Right renal pelvis (tissue), 4 donors: ENCODE data around the gene TRAP1. TPM values are rescaled to one million over a fixed set of nuclear protein-coding genes. Genes with fewer than 3 reads are reported as not detected.
A peak's percentile ranks its signal among the peaks of the same experiment; 100 is the strongest.
"Not testable (repeated sequence)": the region's sequence is repeated elsewhere in the genome, so short reads cannot be mapped to it uniquely, and the experiment has no call there.

Source experiments
- DNase-seq, 4 donors: peaks; one replicate each; pipeline ENCODE4 v3.0.0-alpha.2; 2013; ENCODE audit warnings: low read depth in 4 of 4, low spot score in 3 of 4, missing footprints in 1 of 4
- polyA plus RNA-seq, 4 donors: library from polyadenylated mRNA; unstranded; fragments of 120-200 nt; gene quantifications; one replicate each; pipeline ENCODE4 v1.2.1, GENCODE V29; 2013; ENCODE audit not compliant: insufficient read length in 4 of 4

TRAP1 gene
- polyA plus RNA-seq, 4 donors, result 92.8 to 114 (median 101) TPM

DNA sequence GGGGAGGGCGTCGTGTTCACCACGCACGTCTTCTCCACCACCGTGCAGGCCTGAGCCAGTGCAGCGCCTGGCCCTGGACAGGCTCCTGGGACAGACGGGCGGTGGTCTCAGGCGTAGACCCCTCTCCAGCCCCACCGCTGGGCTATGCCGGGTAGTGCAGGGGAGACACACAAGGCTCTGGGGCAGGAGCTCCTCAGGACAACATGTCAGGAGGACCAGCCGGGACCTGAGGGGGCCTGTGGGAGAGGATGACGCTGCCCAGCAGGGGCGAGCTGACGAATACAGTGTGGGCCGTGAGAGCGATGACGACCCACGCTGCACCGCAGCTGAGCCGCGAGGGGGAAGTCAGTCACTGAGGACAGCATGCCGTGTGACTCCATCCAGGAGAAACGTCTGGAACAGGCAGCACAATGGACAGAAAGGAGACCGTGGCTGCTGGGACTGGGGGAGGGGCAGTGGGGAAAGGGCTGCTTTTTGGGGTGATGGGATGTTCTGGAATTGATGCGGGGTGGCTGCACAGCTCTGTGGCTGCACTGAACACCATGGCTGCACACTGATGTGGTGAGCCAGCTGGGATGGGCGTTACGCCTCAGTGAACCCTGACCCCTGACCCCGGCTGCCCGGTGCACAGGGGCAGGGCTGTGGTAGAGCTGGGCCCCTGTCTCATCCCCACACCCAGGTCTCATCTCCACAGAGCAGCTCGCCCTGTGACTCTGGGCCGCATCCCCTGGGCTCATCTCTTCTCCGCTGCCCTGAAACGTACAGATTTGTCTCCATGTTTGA lies 42.6 kb downstream of the TRAP1 start:
- DNase-seq, result no peak

DNA sequence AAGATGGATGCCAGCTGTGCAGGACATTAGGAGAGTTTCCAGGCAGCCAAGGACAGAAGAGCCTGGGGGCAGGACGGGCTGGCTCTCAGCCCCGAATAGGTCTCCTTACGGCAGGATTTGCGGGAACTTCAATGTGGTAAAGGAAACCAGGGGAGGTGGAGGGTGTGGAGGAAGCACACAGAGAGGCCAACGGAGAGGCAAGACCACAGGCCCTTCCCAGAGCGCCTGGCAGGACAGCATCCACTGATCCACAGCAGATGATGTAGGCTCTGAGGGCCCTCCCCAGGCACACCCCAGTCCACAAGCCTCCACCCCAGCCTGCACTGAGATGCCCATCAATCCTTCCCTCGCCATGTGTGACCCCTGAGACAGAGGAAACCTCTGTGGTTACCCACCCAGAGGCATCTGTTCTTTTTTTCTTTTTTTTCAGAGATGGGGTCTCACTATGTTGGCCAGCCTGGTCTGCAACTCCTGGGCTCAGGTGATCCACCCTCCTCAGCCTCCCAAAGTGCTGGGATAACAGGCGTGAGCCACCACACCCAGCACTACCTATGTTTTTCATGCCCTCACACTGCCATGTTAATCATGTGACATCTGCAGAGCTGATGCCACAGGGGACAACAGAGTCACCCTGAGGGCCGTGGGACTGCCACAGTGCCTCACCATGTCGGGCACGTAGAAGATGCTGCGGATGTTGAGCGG lies 43.5 kb downstream of the TRAP1 start:
- no peak for DNase-seq

DNA sequence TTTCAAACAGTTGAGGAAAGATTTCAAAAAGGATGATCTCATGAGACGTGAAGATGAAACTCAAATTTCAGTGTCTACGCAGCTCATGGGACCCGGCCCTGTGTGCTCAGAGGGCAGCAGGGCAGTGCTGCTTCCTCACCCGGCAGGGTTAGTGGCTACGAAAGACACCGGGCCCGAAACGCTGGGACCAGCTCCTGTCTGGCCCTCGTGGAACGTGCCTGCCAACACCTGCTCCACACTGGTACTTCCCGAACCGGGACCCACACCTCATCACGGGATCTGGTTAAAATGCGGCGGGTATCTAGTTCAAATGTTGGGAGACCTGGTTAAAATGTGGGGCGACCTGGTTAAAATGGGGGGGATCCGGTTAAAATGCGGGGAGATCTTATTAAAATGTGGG lies 44.1 kb downstream of the TRAP1 start:
- DNase-seq, result no peak

DNA sequence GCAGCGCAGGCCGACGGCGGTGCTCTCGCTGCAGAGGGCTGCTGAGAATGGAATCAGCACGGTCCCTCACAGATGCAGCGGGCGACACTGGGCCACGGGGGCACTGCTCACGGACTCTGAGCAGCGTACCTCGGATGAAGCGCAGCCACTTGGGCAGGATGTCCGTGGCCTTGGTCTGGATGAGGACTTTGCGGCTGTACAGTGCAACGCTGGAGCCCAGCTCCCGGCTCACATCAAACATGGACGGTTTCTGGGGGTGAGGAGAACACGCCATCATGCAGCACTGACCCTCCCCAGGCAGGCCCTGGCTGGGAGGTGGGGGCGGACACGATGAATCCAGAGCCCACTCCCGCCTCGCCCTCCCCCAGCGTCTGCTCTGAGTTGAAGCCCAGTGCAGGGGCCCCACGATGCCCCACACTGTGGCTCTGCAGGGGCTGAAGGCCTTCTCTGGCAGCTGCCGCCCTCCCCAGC lies 44.7 kb downstream of the TRAP1 start:
- no peak for DNase-seq

DNA sequence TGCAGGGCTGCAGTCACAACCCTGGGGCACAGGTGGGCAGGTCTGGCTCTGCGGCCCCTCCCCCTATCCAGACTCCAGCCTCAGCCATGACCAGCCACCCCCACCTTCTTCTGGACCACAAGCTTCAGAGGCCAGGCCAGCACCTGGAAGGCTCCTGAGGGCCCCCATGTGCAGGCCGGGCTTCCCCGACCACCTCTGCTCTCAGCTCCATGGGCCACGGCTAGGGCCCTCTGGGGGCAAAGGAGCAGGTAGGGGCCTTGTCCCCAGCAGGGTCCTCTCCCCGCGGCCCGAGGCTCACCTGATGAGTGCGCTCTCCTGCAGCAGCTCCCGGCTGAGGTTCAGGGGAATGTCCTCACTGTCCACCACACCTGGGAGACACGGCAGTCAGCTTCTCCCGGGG lies 45.9 kb downstream of the TRAP1 start:
- DNase-seq, result no peak

DNA sequence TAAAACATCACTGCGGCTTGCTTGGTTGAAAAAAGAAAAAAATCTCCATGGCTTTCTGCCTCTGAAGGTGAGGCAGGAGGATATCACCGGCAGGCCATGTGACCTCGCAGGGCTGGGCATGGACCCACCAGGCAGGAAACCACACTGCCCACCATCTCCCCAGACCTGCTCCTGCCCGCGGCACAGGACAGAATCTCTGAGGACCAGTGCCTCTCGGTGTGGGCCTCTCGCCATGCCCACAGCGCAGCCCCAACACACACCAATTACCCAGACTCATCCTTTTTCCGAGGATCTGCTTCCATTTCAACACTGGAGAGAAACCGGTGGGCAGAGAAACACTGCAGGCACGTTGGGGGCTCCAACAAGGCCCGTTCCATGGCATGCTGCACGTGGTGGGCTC lies 46.6 kb downstream of the TRAP1 start:
- no peak for DNase-seq

DNA sequence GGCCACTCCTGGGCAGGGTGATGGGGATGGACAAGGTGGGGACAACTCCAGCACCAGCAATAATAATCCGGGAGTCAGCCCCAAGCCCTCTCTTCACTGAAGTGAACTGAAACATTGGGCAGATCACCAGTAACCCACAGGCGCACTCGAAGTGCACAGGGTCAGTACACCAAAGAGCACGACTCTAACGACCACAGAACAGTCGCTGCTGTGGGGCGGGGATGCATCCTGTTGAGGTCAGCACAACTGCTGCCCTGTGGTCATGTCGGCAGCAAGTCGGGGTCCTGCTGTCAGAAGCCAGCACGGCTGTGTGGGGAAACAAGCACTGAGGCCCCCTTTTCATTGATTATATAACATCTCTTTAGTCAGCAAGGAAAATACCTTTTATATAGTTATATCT lies 48.2 kb downstream of the TRAP1 start:
- DNase-seq, result no peak

DNA sequence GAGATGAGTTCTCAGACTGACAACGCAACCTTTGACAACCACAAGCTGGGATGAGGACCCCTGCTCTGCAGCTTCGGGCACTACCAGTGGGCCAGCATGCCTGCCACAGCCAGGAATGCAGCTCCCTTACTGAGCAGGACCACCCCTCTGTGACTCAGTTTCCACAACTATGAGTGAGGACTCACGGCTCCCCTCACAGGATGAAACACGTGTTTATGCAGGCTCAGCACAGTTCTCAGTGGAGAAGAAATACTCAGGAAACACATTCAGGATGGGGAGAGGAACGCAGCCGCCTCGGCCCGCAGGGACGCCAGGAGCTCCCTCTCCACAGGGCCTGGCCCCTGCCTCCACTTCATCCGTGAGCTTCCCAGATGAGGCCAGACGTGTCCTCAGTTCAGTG lies 48.7 kb downstream of the TRAP1 start:
- DNase-seq, result no peak

DNA sequence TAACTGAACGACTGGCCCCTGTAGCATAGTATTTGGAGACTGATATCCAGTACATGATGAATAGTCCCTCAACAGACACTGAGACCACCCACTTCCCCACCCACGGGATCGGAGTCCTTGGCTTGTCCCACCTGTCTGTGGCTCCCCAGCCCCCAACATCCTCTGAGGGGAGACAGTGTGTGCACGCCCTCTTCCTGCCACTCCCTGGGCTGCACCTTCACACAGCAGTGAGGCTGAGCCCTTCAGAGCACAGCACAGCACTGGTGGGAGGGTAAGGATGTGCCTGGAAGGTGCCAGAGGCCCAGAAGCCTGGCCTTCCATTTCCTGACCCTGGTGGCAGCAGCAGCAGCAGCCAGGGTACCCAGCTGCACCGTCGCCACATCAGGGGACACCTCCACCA lies 51.8 kb downstream of the TRAP1 start:
- DNase-seq, result no peak

DNA sequence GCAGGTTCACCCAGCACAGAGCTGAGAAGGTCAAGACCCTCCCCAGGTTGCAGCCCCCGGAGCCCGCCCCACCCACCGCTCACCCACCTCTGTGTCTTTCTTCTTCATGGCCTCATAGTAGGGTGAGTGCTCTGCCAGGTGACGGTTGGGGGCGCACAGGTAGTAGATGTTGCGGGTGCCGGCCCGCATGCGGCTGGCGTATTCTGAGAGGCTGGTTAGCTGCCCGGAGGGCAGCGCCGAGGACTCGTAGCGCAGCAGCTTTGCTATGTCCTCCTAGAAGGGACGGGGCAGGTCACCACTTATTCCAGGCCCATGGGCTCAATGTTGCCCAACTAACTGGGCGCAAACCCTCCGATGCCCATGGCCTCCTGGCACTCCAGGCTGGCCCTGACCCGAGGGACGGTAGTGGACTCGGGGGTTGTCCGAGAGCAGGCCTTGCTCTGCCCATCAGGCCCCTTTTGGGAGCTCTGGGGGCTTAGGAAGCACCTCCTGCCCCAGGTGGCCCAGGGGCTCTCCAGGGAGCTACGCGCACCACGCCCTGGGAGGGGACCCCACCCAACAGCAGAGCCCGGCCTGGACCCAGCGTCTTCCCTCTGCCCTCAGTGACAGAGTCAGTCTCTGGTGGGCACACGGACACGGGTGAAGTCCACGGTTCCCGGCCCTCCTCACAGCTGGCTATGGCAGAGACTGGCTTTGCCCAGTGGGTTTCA lies 53.0 kb downstream of the TRAP1 start:
- DNase-seq, result no peak

DNA sequence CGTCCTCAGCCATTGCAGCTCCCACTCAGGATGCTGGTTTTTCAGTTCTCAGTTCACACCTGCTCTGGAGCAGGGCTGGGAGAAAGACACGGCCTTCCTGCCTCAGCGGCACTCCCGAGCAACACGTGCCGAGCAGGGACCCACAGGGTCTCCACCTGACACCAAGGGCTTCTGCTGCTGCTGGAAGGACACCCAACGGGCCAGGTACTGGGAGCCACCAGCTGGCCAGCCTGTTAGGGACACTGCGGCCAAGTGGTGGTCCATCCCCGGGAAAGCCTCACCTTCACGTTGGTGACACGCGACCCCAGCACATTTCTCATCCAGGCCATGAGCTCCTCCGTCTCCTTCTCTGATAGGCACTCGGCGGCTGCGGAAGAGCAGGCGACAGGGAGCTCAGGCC lies 54.7 kb downstream of the TRAP1 start:
- no peak for DNase-seq

DNA sequence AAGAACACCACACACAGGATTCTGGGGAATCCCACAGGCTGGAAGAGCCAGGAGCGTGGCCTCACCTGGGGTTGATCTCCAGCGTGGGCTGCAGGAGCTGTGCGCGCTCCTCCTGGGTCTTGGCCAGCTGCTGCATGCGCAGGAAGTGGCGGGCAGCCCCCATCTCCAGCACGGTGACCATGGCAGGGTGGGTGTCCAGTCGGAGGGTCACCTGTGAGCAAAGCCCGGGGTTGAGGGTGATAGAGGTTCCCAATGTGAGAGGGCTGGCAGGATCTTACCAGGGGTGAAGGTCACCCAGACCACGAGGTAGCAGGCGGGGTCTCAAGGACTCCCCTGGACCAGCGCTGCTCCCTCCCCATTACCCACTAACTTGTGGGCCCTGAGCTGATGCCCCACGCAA lies 55.4 kb downstream of the TRAP1 start:
- DNase-seq, result no peak

DNA sequence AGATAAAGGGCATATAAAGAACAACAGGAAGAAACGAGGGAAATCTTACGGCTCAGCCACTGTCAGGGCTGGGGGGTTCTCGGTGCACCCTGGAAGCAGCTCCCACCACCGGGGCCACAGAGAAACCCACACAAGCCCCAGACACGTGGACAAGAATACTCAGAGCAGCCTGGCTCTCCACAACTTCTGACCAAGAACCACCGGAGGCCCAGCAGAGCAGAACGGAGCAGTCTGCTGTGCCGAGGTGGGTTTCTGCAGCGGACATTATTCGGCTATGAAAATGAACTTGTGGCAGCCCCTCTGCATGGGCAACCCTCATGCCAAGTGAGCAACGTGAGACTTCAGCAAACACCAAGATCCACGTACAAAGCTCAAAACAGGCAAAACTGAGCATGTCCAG lies 56.0 kb downstream of the TRAP1 start:
- no peak for DNase-seq

DNA sequence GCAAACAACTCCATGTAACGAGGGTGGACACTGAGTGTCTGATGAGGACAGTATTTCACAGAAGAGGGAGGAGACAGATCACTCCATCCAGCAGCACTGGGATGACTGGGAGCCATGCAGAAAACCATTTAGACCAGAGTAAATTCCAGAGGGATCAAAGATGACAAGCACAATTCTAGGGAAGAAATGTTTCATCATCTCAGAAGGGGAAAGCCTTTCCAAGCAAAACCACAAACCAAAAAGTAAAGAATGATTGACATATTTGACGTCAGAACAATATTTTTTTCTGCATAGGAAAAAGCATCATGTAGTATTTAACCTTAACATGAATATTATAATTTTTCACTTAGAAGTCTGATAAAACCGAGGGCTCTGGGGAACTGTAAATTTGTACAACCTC lies 58.1 kb downstream of the TRAP1 start:
- no peak for DNase-seq

DNA sequence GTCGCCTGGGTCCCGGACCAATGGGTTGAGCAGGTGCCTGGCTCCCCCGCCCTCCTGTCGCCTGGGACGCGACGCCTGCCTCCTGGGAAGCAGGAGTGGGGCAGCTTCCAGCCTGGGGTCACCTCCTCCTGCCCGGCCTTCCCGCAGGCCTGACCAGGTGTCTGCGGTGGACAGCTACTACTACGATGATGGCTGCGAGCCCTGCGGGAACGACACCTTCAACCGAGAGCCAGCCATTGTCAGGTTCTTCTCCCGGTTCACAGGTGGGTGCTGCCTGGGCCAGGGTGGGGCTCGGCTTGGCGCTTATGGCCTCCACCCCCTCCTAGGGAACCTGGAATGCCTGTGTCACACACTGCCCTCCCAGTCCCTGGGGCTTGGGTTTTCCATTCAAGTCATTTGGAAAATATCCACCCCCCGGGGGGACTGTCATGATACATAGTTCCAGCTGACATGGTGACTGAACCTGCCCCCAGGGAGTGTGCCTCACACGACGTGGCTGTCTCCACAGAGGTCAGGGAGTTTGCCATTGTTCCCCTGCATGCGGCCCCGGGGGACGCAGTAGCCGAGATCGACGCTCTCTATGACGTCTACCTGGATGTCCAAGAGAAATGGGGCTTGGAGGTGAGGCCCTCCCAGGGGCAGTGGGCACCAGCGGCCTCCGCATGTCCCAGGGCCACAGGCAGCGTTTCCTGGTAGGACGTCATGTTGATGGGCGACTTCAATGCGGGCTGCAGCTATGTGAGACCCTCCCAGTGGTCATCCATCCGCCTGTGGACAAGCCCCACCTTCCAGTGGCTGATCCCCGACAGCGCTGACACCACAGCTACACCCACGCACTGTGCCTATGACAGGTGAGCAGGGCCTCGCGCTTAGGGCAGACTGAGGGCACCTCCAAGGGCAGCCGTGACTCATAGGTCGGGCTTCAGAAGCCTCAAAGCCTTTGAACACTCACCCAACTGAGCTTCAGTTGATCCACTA lies 60.5 kb downstream of the TRAP1 start:
- no peak for DNase-seq

DNA sequence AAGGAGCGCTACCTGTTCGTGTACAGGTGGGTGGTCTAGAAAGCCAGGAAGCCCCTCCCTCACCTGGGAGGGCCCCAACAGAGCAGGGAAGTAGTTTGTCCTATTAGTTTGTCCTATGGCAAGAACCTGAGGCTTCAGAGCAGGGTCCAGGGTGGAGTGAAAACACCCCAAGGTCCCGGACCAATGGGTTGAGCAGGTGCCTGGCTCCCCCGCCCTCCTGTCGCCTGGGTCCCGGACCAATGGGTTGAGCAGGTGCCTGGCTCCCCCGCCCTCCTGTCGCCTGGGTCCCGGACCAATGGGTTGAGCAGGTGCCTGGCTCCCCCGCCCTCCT lies 61.2 kb downstream of the TRAP1 start:
- DNase-seq, result not testable (repeated sequence)

DNA sequence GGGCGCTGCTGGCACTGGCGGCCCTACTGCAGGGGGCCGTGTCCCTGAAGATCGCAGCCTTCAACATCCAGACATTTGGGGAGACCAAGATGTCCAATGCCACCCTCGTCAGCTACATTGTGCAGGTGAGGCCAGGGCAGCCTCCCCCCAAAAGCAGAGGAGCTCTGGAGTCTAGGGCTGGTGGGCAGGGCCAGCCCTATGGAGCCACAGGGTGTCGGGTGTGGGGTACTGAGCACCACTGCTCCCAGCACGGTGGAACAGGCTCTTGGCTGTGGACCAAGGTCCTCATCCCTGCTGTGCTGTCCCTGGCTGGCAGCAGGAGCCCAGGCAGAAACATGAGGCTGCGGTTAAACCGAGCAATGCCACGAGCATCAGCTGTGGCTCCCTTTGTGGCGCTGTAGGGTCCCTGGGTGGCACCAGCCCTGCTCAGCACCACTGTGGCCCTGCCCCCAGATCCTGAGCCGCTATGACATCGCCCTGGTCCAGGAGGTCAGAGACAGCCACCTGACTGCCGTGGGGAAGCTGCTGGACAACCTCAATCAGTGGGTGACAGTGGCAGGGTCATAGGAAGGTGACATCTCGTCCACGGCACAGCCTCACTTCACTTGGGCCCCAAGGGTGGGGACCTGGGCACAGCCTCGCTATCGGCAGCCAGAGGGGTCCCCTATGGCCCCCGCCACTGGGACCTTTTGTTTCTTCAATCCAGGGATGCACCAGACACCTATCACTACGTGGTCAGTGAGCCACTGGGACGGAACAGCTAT lies 61.7 kb downstream of the TRAP1 start:
- DNase-seq, result no peak

DNA sequence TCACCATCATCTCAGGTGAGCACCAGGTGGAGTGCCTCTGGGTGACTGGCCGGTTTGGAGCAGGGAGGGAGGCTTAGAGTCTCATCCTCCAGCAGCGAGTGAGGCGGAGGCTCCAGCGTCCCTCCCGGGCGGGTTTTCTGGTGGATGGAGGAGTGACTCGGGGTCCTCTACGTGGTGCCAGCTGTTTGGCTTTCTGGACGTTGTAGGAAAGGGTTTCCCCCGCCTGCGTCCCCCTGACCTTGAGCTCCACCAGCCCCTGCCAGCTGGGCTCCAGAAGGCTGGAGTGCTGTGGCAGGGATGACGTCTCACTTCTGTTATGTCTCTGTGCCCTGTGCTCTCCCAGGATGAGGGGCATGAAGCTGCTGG lies 62.3 kb downstream of the TRAP1 start:
- DNase-seq, result no peak

DNA sequence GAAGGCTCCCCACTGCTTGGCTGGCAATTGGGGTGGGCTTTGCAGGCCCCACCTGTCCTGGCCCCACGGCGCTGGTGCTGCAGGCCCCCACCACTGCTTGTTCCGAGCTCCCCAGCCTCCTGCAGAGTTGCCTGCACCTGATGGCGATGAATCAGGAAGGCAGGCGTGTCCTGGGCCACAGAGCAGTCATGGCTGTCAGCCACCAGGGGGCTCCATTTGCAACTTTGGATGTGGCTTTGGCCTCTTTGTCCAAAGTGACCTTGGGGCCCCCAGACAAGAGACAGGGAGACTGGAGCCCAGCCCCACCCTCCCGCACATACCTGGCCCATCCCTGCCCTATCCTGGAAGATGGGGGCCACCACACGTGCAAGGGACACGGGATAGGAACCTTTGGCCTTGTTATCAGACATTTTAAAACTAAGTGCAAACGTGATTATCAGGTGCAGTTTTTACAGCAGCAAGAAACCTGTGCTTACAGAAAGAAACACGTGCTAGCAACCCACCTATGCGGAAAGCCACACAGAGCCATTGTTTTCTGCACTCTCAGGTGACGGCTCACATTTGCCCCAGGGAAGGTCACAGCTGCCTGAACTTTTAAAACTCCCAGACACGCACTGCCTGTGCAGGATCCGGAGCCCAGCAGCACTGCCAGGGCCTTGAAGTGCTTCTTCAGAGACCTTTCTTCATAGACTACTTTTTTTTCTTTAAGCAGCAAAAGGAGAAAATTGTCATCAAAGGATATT lies 62.9 kb downstream of the TRAP1 start, which contains the start of gene DNASE1:
DNASE1 (plus strand) TSS at position 443 of the 743 bp plus-strand sequence. CDS start 683 bp downstream, outside the sequence.
- DNase-seq, result peak in 1 of 4 donors; percentile 43
